HepG2 (cell line): ENCODE measurements around the gene STEAP3. TPM values are rescaled to one million over a fixed set of nuclear protein-coding genes. Genes with fewer than 3 reads are reported as not detected.
A peak's percentile ranks its signal among the peaks of the same experiment; 100 is the strongest.

Experiments
- ARID5B ChIP-seq: IDR thresholded peaks from 2 replicates; pipeline ENCODE4 v1.4.0; 2020; ENCODE audit warnings: mild to moderate bottlenecking, missing genetic modification reagents
- CHD2 ChIP-seq: IDR thresholded peaks from 2 replicates; pipeline ENCODE4 v1.6.1; 2011; ENCODE audit warnings: low read depth, low read length, improper control_type of control experiment
- DRAP1 ChIP-seq: IDR thresholded peaks from 2 replicates; pipeline ENCODE4 v1.6.1; 2016; ENCODE audit warnings: missing genetic modification reagents, missing compliant biosample characterization
- FOXK2 ChIP-seq: fragments of 450-650 bp; IDR thresholded peaks from 2 replicates; pipeline ENCODE4 v1.6.1; 2016
- SP4 ChIP-seq: sonication (generic); formaldehyde crosslinking; IDR thresholded peaks from 2 replicates; pipeline ENCODE4 v1.8.1; 2023; ENCODE audit warnings: mild to moderate bottlenecking, missing genetic modification reagents
- TSC22D2 ChIP-seq: sonication (generic); formaldehyde crosslinking; IDR thresholded peaks from 2 replicates; pipeline ENCODE4 v1.5.1; 2020; ENCODE audit warnings: missing genetic modification reagents, mild to moderate bottlenecking, borderline replicate concordance
- ZBTB21 ChIP-seq: sonication (generic); formaldehyde crosslinking; IDR thresholded peaks from 2 replicates; pipeline ENCODE4 v1.4.0; 2020; ENCODE audit warnings: missing genetic modification reagents
- ZFX ChIP-seq: sonication (generic); formaldehyde crosslinking; IDR thresholded peaks from 2 replicates; pipeline ENCODE4 v1.4.0; 2020; ENCODE audit warnings: mild to moderate bottlenecking, low read depth, missing genetic modification reagents, moderate library complexity
- ZNF230 ChIP-seq: sonication (generic); formaldehyde crosslinking; IDR thresholded peaks from 2 replicates; pipeline ENCODE4 v1.4.0; 2020; ENCODE audit warnings: mild to moderate bottlenecking, missing genetic modification reagents
- ZNF609 ChIP-seq: sonication (generic); formaldehyde crosslinking; IDR thresholded peaks from 2 replicates; pipeline ENCODE4 v1.4.0; 2020; ENCODE audit warnings: mild to moderate bottlenecking, missing genetic modification reagents, borderline replicate concordance
- ZSCAN5A ChIP-seq: sonication (generic); formaldehyde crosslinking; IDR thresholded peaks from 2 replicates; pipeline ENCODE4 v1.8.0; 2022; ENCODE audit warnings: mild to moderate bottlenecking, missing genetic modification reagents, borderline replicate concordance
- polyA plus RNA-seq, 8 experiments: library from polyadenylated mRNA; depleted of rRNA in 3 of 8; stranded (reverse) in 7 of 8; unstranded in 1 of 8; fragments of >200 nt; fragmentation: Illumina TruSeq in 4 of 8; extraction: Trizol in 4 of 8; gene quantifications; 2 replicates each; pipeline versions ENCODE4 v1.2.1 to v1.2.3, GENCODE V29; 2011 to 2016; ENCODE audit warnings: low read depth in 4 of 8, missing spikeins in 1 of 8, mixed read lengths in 1 of 8; ENCODE audit not compliant: insufficient read depth in 1 of 8
- total RNA-seq, 5 experiments: library from RNA; depleted of rRNA; stranded (reverse); fragments of >200 nt; fragmentation: Illumina TruSeq; extraction: Trizol; gene quantifications; 2 replicates each; pipeline ENCODE4 v1.2.3, GENCODE V29; 2016; ENCODE audit warnings: low read depth in 1 of 5
- TF ChIP-seq, protein P1 (sequence below), 2 experiments: fragments of 450-650 bp in 1 of 2; sonication (generic) in 1 of 2; formaldehyde crosslinking; IDR thresholded peaks; 2 replicates each; pipeline versions ENCODE4 v1.5.0 to v1.8.0; 2020 to 2022; ENCODE audit warnings: mild to moderate bottlenecking in 1 of 2, missing genetic modification reagents in 1 of 2

STEAP3 gene
- total and polyA plus RNA-seq, 2 of the 13 experiments (the other 11 are each of a cell fraction or from before 2014, with no cell fraction given), result 7.3 to 21.1 TPM

GRCh38 chr2:119223521-119224390, at the start of gene STEAP3 (continued):
- TF ChIP-seq ARID5B (CRISPR knock-in tag), result peak; percentile 16; the same call in 1 of the 2 replicates
- TF ChIP-seq FOXK2, result no peak
- TF ChIP-seq ZNF609, result peak; percentile 29; the same call in 1 of the 2 replicates
- no peak for TF ChIP-seq ZBTB21 (CRISPR knock-in tag)
- TF ChIP-seq, protein P1, sequence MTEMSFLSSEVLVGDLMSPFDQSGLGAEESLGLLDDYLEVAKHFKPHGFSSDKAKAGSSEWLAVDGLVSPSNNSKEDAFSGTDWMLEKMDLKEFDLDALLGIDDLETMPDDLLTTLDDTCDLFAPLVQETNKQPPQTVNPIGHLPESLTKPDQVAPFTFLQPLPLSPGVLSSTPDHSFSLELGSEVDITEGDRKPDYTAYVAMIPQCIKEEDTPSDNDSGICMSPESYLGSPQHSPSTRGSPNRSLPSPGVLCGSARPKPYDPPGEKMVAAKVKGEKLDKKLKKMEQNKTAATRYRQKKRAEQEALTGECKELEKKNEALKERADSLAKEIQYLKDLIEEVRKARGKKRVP (CRISPR knock-in tag; IDR thresholded peaks at IDR 0.05), result peak in 1 of 2 experiments; percentile 41; a peak in 1 of 4 replicates
- peak; percentile 85 for TF ChIP-seq ZFX (CRISPR knock-in tag)
- peak; percentile 52; the same call in 1 of the 2 replicates for TF ChIP-seq DRAP1 (CRISPR knock-in tag)
- TF ChIP-seq SP4 (CRISPR knock-in tag), result peak; percentile 74; the same call in 1 of the 2 replicates
- no peak for TF ChIP-seq TSC22D2 (CRISPR knock-in tag)
- no peak; the same call in none of the 2 replicates for TF ChIP-seq ZNF230
- TF ChIP-seq CHD2, result no peak
- TF ChIP-seq ZSCAN5A (CRISPR knock-in tag), result peak; percentile 84; the same call in 1 of the 2 replicates
